GM23338 (cell line): ENCODE measurements around the gene CAVIN2. TPM values are rescaled to one million over a fixed set of nuclear protein-coding genes. Genes with fewer than 3 reads are reported as not detected.

Source experiments
- ATAC-seq: fragments of 200-7000 bp; cut with Tn5 transposase; 3 replicates; pipeline ENCODE4 v1.9.1; 2020
- DNase-seq: peaks from one replicate; pipeline ENCODE4 v3.0.0-alpha.2; 2015; ENCODE audit warnings: low spot score
- H2AFZ ChIP-seq: fragments of 200-600 bp; sonication (generic); 2 replicates; pipeline ENCODE4 v1.8.0; 2016; ENCODE audit warnings: antibody characterized with exemption, mild to moderate bottlenecking, moderate library complexity
- H3F3A ChIP-seq: fragments of 200-600 bp; sonication (generic); replicated peaks from 2 replicates; pipeline ENCODE4 v1.8.0; 2017; ENCODE audit warnings: antibody characterized with exemption, mixed run types, low read depth
- H3K27ac ChIP-seq: fragments of 200-600 bp; sonication (generic); 2 replicates; pipeline ENCODE4 v1.6.1; 2016; ENCODE audit warnings: low read depth
- H3K27me3 ChIP-seq: fragments of 200-600 bp; sonication (generic); 2 replicates; pipeline ENCODE4 v1.8.0; 2016; ENCODE audit warnings: mild to moderate bottlenecking, mixed run types, moderate library complexity; ENCODE audit not compliant: insufficient read depth
- H3K36me3 ChIP-seq: fragments of 200-600 bp; sonication (generic); 2 replicates; pipeline ENCODE4 v1.8.0; 2016; ENCODE audit warnings: mild to moderate bottlenecking; ENCODE audit not compliant: insufficient read depth
- H3K4me1 ChIP-seq: fragments of 200-600 bp; sonication (generic); 2 replicates; pipeline ENCODE4 v1.8.0; 2016; ENCODE audit warnings: mild to moderate bottlenecking, moderate library complexity; ENCODE audit not compliant: insufficient read depth
- H3K4me2 ChIP-seq: fragments of 200-600 bp; sonication (generic); 2 replicates; pipeline ENCODE4 v1.7.1; 2017; ENCODE audit warnings: mixed run types
- H3K4me3 ChIP-seq: fragments of 200-600 bp; sonication (generic); 2 replicates; pipeline ENCODE4 v1.6.1; 2016; ENCODE audit warnings: mixed run types
- H3K79me2 ChIP-seq: fragments of 200-600 bp; sonication (generic); replicated peaks from 2 replicates; pipeline ENCODE4 v1.8.0; 2017; ENCODE audit warnings: mild to moderate bottlenecking; ENCODE audit not compliant: insufficient read depth
- H3K9me2 ChIP-seq: fragments of 200-600 bp; sonication (generic); 2 replicates; pipeline ENCODE4 v1.8.0; 2017; ENCODE audit not compliant: insufficient read depth
- H4K20me1 ChIP-seq: fragments of 200-600 bp; sonication (generic); replicated peaks from 2 replicates; pipeline ENCODE4 v1.8.0; 2017; ENCODE audit warnings: mild to moderate bottlenecking; ENCODE audit not compliant: insufficient read depth
- H3K27ac Mint-ChIP-seq: 2 replicates; pipeline ENCODE4 v1.8.0; 2020; ENCODE audit warnings: inconsistent platforms, mild to moderate bottlenecking, moderate library complexity, mixed read lengths
- H3K27me3 Mint-ChIP-seq: 3 replicates; pipeline ENCODE4 v1.8.0; 2022; ENCODE audit warnings: low read depth, mild to moderate bottlenecking, moderate library complexity, mixed read lengths, inconsistent platforms; ENCODE audit not compliant: insufficient read depth, poor library complexity
- H3K36me3 Mint-ChIP-seq: 3 replicates; pipeline ENCODE4 v1.8.0; 2021; ENCODE audit warnings: low read depth, mild to moderate bottlenecking, inconsistent platforms, moderate library complexity, mixed read lengths
- H3K4me1 Mint-ChIP-seq: 3 replicates; pipeline ENCODE4 v1.8.0; 2020; ENCODE audit warnings: mild to moderate bottlenecking, inconsistent platforms, mixed read lengths
- H3K4me3 Mint-ChIP-seq: 3 replicates; pipeline ENCODE4 v1.8.0; 2021; ENCODE audit warnings: moderate library complexity, mild to moderate bottlenecking, inconsistent platforms, mixed read lengths
- H3K9me3 Mint-ChIP-seq: 3 replicates; pipeline ENCODE4 v1.8.0; 2020; ENCODE audit warnings: moderate library complexity, mild to moderate bottlenecking, inconsistent platforms, mixed read lengths
- CTCF ChIP-seq, 2 experiments: fragments of 200-600 bp in 1 of 2; sonication (generic) in 1 of 2; conservative IDR thresholded peaks; 2 replicates each; pipeline versions ENCODE4 v1.5.1 to v1.6.1; 2016 to 2017; ENCODE audit warnings: antibody characterized with exemption in 2 of 2, low read depth in 2 of 2, mild to moderate bottlenecking in 2 of 2, moderate library complexity in 1 of 2
- EZH2 ChIP-seq: fragments of 200-600 bp; sonication (generic); IDR thresholded peaks from one replicate; pipeline ENCODE4 v1.8.0; 2017; ENCODE audit warnings: antibody characterized with exemption, mild to moderate bottlenecking, low read depth; ENCODE audit not compliant: unreplicated experiment
- EZH2phosphoT487 ChIP-seq: fragments of 200-600 bp; sonication (generic); IDR thresholded peaks from one replicate; pipeline ENCODE4 v1.8.1; 2018; ENCODE audit warnings: antibody characterized with exemption; ENCODE audit not compliant: unreplicated experiment
- JUNB ChIP-seq: IDR thresholded peaks from one replicate; pipeline ENCODE4 v1.6.1; 2016; ENCODE audit warnings: antibody characterized with exemption; ENCODE audit not compliant: unreplicated experiment
- NANOG ChIP-seq: IDR thresholded peaks from 2 replicates; pipeline ENCODE4 v1.6.1; 2016; ENCODE audit warnings: antibody characterized with exemption, borderline replicate concordance
- STAT1 ChIP-seq: IDR thresholded peaks from one replicate; pipeline ENCODE4 v1.6.1; 2016; ENCODE audit warnings: antibody characterized with exemption; ENCODE audit not compliant: unreplicated experiment
- ZNF331 ChIP-seq: fragments of 250-450 bp; sonication (Bioruptor Pico); IDR thresholded peaks from 2 replicates; pipeline ENCODE4 v1.5.0; 2020; ENCODE audit warnings: low read depth, mild to moderate bottlenecking, moderate library complexity
- ZNF462 ChIP-seq: fragments of 250-450 bp; sonication (Bioruptor Pico); IDR thresholded peaks from 2 replicates; pipeline ENCODE4 v1.5.0; 2020; ENCODE audit warnings: mild to moderate bottlenecking, moderate library complexity
- polyA plus RNA-seq: library from polyadenylated mRNA; unstranded; fragments of >200 nt; fragmentation: Nextera tagmentation; extraction: Ambion mirVana; gene quantifications from 2 replicates; pipeline ENCODE4 v1.2.1, GENCODE V29; 2016
- total RNA-seq: library from RNA; depleted of rRNA; stranded (reverse); fragments of >200 nt; shearing (Covaris generic); gene quantifications from 2 replicates; pipeline ENCODE4 v1.2.3, GENCODE V29; 2014

The CAVIN2 gene
- total and polyA plus RNA-seq, 2 experiments from 2014 or later, result 0.07 to 0.15 TPM

GRCh38 chr2:191831410-191831994, 15.4 kb downstream of the CAVIN2 start:
- Histone ChIP-seq H3K4me2 (no peak overlapping the region), H3K27ac (no peak overlapping the region), H3K4me3 (no peak overlapping the region), H3K36me3 (no peaks in the 10 kb centered on the region), H3K4me1 (peaks cover 20% of the 10 kb centered on the region), H2AFZ (peak overlapping the region; percentile 53), H3K79me2 (no peaks in the 10 kb centered on the region), H3K9me2 (peaks cover 10% of the 10 kb centered on the region), H4K20me1 (no peaks in the 10 kb centered on the region), H3K27me3 (no peaks in the 10 kb centered on the region), H3F3A (no peaks in the 10 kb centered on the region)
- DNase-seq (no peak), ATAC-seq (peak; percentile 96)
- no peaks in the 10 kb centered on the region for H3K9me3 Mint-ChIP-seq
- 0 out of 2 replicates have a peak overlapping the region, but pooled peaks have one; percentile 30 for H3K27ac Mint-ChIP-seq
- H3K4me3 Mint-ChIP-seq, result no peak overlapping the region
- H3K4me1 Mint-ChIP-seq, result peaks cover 28% of the 10 kb centered on the region
- peaks cover 2% of the 10 kb centered on the region for H3K27me3 Mint-ChIP-seq
- no peak for TF ChIP-seq EZH2phosphoT487
- TF ChIP-seq ZNF462 (CRISPR knock-in tag), result 0 out of 2 replicates have a peak, but pooled peaks have one; percentile 50
- no peak for TF ChIP-seq CTCF (conservative IDR thresholded peaks at IDR 0.05; ENCODE audit: low read depth in 2 of 2)
- TF ChIP-seq ZNF331 (CRISPR knock-in tag), result no peak
- TF ChIP-seq STAT1, result no peak
- no peak for TF ChIP-seq EZH2
- TF ChIP-seq NANOG, result no peak
- no peak for TF ChIP-seq JUNB
- no peaks in the 10 kb centered on the region; the same call in 2 of the 3 replicates for H3K36me3 Mint-ChIP-seq
